ENCODE data around the gene PLEKHM3.
A peak's percentile ranks its signal among the peaks of the same experiment; 100 is the strongest.

Gene PLEKHM3

GRCh38 chr2:208010506-208010905 is 14.8 kb downstream of the PLEKHM3 start:
- H3K27ac ChIP-seq (replicated peaks) = no peak overlapping the region

GRCh38 chr2:208006833-208007232 is 18.5 kb downstream of the PLEKHM3 start:
- TF ChIP-seq POLR2AphosphoS5 (IDR thresholded peaks at IDR 0.05; ENCODE audit: low read depth) = no peak
- TF ChIP-seq, protein P1, sequence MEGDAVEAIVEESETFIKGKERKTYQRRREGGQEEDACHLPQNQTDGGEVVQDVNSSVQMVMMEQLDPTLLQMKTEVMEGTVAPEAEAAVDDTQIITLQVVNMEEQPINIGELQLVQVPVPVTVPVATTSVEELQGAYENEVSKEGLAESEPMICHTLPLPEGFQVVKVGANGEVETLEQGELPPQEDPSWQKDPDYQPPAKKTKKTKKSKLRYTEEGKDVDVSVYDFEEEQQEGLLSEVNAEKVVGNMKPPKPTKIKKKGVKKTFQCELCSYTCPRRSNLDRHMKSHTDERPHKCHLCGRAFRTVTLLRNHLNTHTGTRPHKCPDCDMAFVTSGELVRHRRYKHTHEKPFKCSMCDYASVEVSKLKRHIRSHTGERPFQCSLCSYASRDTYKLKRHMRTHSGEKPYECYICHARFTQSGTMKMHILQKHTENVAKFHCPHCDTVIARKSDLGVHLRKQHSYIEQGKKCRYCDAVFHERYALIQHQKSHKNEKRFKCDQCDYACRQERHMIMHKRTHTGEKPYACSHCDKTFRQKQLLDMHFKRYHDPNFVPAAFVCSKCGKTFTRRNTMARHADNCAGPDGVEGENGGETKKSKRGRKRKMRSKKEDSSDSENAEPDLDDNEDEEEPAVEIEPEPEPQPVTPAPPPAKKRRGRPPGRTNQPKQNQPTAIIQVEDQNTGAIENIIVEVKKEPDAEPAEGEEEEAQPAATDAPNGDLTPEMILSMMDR (IDR thresholded peaks at IDR 0.05; ENCODE audit: insufficient read depth, low read length) = no peak
- TF ChIP-seq REST (IDR thresholded peaks at IDR 0.05; ENCODE audit: insufficient replicate concordance, low read depth) = no peak
- TF ChIP-seq SPI1 (IDR thresholded peaks at IDR 0.05; ENCODE audit: borderline replicate concordance, low read depth) = no peak
- no peak for TF ChIP-seq GABPA (IDR thresholded peaks at IDR 0.05; ENCODE audit: low read depth)
- no peak for DNase-seq (ENCODE audit: low read depth in 1 of 2, low spot score in 1 of 2)
- H3K27ac ChIP-seq (replicated peaks) = no peak overlapping the region
- H3K27me3 ChIP-seq (ENCODE audit: insufficient read depth, poor library complexity, severe bottlenecking) = no peaks in the 10 kb centered on the region
- no peak overlapping the region for H3K4me3 ChIP-seq (replicated peaks; ENCODE audit: insufficient read depth, low read length)

More at GRCh38 chr2:208010506-208010905, 14.8 kb downstream of the PLEKHM3 start:
- peak in 1 of 2 experiments; percentile 13 for DNase-seq (ENCODE audit: low read depth in 1 of 2, low spot score in 1 of 2)
- TF ChIP-seq POLR2AphosphoS5 (IDR thresholded peaks at IDR 0.05; ENCODE audit: low read depth) (no peak), GABPA (IDR thresholded peaks at IDR 0.05; ENCODE audit: low read depth) (no peak), REST (IDR thresholded peaks at IDR 0.05; ENCODE audit: insufficient replicate concordance, low read depth) (no peak), SPI1 (IDR thresholded peaks at IDR 0.05; ENCODE audit: borderline replicate concordance, low read depth) (no peak)
- TF ChIP-seq, protein P1 (IDR thresholded peaks at IDR 0.05; ENCODE audit: insufficient read depth, low read length) = no peak
- Histone ChIP-seq H3K4me3 (replicated peaks; ENCODE audit: insufficient read depth, low read length) (no peak overlapping the region), H3K27me3 (ENCODE audit: insufficient read depth, poor library complexity, severe bottlenecking) (no peaks in the 10 kb centered on the region)

- TF ChIP-seq GABPA (IDR thresholded peaks at IDR 0.05; ENCODE audit: low read depth) = no peak
- TF ChIP-seq, protein P1 (IDR thresholded peaks at IDR 0.05; ENCODE audit: insufficient read depth, low read length) = no peak
- TF ChIP-seq POLR2AphosphoS5 (IDR thresholded peaks at IDR 0.05; ENCODE audit: low read depth) = no peak
- TF ChIP-seq REST (IDR thresholded peaks at IDR 0.05; ENCODE audit: insufficient replicate concordance, low read depth) = no peak
- no peak for TF ChIP-seq SPI1 (IDR thresholded peaks at IDR 0.05; ENCODE audit: borderline replicate concordance, low read depth)
- no peak overlapping the region for H3K4me3 ChIP-seq (replicated peaks; ENCODE audit: insufficient read depth, low read length)
These were observed 19.0 kb downstream of the PLEKHM3 start for GRCh38 chr2:208006337-208006736.

More at GRCh38 chr2:208006337-208006736, 19.0 kb downstream of the PLEKHM3 start:
- Histone ChIP-seq H3K27me3 (ENCODE audit: insufficient read depth, poor library complexity, severe bottlenecking) (no peaks in the 10 kb centered on the region), H3K27ac (replicated peaks) (no peak overlapping the region)
- DNase-seq (ENCODE audit: low read depth in 1 of 2, low spot score in 1 of 2) = no peak
